Activated T-cell treated with anti-CD3 and anti-CD28 coated beads, Interleukin-2, amount 50 U/mL, for 1 hour (primary cell): ENCODE data around the gene NSG2.
"Not testable (repeated sequence)": the region's sequence is repeated elsewhere in the genome, so short reads cannot be mapped to it uniquely, and the experiment has no call there.

ENCODE experiments used
- DNase-seq: peaks from one replicate; pipeline ENCODE4 v3.0.0-alpha.2; 2020

The NSG2 gene

GRCh38 chr5:174106997-174107655, 61.6 kb downstream of the NSG2 start:
- DNase-seq, result no peak

DNA sequence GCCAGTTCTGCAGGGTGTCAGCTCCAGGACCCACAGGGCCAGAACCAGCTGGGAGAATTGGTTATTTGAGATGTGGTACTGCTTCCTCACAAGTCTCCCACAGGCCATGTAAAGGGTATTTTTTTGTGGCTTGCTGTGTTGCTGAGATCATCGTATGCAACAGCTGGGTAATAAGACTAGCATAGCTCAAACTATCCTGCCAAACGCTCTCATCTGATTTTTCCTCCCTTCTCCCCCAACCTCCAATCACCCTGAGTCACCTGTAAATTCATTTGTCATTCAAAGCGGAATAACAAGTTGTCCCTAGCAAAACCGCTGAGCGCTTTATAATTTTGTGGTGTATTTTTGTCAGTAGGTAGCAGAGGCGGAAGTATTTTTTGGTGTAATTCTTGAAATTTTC, 63.2 kb downstream of the NSG2 start:
- DNase-seq, result no peak

- no peak for DNase-seq
These were observed 64.3 kb downstream of the NSG2 start for GRCh38 chr5:174109698-174110260.

DNA sequence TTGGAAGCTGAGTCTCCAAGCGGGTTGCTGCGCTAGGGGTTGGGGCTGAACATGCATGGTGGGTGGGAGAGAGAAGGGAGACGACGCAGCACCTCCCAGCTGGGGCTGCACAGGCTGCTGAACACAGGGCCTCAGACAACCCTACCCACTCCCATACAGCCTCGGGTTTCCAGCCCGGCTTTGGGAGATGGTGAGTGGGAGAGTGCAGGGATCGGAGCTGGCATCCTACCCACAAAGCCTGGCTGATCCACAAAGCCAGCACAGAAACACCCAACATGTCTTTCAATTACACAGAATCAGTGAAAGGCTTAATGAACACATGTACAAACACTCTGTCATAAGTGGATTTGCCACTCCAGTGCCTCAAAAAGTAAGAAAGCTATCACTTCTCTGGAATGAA, 64.8 kb downstream of the NSG2 start:
- no peak for DNase-seq

DNA sequence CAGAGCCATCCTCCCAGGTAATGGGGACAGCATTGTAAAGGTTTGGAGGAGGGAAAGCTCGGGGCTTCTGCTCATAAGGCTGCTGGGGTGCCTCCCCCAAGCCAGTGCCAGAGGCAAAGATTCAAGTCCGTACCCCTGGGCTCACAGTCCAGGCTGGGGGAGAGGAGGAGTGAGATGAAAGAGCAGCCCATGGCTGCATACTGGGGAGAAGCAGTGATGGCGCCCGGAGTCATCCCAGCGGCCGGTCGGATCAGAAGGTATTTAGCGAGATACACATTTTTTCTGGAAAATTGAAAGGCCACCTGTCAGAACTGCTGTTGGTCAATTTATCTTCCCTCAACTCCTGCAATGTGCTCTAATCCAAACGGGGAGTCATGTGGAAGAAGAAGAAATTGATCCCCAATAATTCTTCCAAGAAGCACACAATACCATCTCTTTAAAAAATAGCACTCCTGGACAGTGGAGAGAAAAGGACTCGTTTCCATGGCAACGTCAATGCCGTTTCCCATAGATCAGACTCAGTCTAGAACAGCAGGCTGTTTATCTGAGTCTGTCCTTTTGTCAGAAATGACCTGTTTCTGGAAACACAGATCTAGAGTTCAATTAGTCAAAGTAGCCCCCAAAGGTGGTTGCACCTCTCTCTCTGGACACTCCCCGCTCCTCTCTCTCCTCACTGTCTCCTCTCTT, 65.9 kb downstream of the NSG2 start:
- DNase-seq, result no peak

- no peak for DNase-seq
These were observed 69.7 kb downstream of the NSG2 start for GRCh38 chr5:174115226-174115625.

DNA sequence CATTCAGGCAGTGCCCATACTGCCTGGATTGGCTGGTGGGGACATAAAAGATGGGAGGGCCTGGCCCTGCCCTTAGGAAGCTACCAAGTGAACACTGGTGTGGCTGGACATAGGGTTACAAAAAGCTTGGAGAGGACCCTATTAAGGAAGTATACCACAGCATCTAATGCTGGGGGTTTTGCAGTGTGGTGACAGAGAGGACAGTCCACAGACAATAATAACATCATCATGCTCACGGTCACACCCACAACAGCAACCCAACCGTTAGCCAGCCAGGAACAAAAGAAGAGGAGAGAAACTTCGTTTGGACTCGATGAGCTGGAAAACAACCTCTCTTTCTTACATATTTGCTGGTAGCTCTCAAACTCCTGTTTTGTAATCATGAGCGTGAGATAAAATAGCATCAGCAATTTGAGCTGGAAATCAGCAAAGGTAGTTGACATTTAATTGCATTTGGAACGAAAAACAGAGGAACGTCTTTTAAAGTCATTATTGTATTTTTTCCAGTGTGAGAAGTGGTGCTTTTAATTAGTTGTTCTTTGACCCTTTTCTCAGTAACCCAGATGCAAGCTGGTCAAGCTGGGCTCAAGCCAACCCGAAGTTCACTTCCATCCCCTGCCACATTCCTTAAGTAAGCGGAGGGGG, 73.4 kb downstream of the NSG2 start:
- DNase-seq, result no peak

DNA sequence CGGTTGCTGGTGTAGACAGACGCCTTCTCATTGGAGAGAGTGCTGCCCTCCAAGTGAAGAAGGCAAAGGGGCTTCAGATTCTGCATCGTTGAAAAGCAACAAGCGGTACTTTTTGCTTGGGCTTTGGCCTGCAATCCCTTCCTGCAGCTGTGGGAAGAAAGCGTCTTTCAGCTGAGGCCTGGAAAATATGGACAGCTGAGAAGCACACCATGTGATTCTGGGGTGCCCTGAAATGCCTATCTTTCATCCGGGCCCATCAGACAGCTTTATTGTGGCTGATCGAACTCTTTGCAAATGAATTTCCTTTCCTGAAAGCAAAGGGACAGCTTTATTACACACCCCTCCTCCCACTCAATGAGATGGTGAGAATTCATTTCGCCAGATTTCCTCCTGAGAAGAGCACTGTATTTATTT, 74.0 kb downstream of the NSG2 start:
- no peak for DNase-seq

- no peak for DNase-seq
These were observed 75.0 kb downstream of the NSG2 start for GRCh38 chr5:174120401-174121005.

DNA sequence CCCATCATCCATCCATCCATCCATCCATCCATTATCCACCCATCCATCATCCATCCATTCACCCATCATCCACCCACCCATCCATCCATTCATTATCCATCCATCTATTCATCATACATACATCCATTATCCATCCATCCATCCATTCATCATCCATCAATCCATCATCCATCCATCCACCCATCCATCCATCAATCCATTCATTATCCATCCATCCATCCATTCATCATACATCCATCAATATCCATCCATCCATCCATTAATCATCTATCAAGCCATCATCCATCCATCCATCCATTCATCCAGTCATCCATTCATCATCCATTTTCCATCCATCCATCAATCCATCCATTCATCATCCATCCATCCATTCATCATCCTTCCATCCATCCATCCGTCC, 89.0 kb downstream of the NSG2 start:
- no peak for DNase-seq

DNA sequence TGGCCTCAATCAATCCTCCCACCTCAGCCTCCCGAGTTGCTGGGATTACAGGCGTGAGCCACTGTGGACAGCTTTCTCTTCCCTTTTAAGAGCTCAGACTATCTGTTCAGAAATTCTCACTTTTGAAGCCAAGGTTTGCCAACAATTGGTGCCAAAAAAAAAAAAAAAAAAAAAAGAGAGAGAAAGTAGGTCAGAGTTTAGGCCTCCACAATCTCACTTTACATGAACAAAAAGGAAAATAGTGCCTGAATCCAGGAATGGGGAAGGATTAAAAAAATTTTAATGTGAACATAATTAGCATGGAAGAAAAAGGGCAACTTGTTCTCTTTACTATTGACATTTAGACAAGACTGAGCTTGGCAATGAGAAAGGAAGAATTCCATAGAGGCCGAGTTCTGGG, 94.1 kb downstream of the NSG2 start:
- no peak for DNase-seq

- no peak for DNase-seq
These were observed 95.0 kb downstream of the NSG2 start for GRCh38 chr5:174140452-174141020.

DNA sequence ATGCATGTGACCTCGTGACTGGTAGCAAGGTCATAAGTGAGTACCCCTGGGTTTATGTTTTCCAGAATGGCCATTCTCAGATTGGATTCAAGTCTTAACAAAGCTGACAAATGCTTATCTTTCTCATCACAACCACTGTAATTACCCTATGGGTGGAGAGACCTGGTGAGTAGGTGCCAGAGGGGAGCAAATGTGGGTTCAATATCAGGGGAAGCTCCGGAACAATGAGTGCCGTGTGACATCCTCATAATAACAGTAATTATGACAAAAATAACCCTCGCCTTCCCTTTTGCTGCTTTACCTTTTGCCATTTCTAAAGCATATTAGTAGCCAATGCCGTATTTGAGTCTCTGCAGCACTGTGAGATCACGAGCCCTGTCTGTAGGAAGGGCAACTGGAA, 95.9 kb downstream of the NSG2 start:
- no peak for DNase-seq

- no peak for DNase-seq
These were observed 99.6 kb downstream of the NSG2 start for GRCh38 chr5:174145091-174145490.

GRCh38 chr5:174145821-174146220, 100.3 kb downstream of the NSG2 start:
- DNase-seq, result no peak

GRCh38 chr5:174146556-174146955, 101.0 kb downstream of the NSG2 start:
- DNase-seq, result no peak

DNA sequence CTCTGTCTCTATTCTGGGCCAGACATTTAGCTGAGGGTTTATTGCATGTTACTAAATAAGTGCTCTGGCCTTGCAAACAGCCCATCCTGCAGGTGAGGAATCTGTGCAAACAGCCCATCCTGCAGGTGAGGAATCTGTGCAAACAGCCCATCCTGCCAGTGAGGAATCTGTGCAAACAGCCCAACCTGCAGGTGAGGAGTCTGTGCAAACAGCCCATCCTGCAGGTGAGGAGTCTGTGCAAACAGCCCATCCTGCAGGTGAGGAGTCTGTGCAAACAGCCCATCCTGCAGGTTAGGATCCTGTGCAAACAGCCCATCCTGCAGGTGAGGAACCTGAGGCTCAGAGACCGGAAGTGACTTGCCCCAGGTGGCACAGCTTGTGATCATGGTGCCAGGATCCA, 101.5 kb downstream of the NSG2 start:
- DNase-seq, result not testable (repeated sequence)

DNA sequence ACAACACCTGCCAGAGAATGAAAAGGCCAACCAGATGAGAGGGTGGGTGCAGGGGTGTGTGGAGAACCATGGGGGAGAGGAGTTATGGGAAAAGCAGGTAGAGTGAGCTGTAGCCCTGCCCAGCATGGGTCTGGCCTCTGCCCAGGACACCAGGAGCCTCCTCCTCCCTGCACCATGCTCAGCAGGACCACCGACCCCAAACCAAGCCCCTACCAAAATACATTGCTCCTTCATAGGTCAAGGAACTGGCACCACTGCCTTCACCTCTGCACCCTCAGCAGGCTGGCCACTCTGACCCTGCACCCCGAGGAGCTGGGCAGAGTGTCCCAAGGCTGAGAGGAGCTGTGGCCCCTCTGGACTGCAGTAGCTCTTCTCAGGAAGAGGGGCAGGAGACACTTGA, 102.0 kb downstream of the NSG2 start:
- DNase-seq, result no peak

DNA sequence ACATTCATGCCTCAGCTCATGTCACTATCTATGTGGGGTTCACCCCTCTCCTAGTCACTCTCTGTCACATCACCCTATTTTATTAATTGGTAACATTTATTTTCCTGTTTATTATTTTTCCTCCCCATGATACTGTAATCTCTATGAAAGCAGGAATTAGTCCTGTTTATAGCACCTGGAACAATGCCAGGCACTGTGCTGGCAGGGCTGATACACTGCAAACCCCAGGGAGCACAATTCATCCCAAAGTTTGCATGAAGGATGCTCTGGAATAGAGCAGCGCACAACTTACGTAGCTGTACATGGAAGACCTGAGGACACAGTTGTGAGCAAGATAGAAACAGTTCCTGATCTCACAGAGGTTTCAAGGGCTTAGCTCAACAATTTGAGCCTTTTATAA, 103.2 kb downstream of the NSG2 start:
- no peak for DNase-seq

DNA sequence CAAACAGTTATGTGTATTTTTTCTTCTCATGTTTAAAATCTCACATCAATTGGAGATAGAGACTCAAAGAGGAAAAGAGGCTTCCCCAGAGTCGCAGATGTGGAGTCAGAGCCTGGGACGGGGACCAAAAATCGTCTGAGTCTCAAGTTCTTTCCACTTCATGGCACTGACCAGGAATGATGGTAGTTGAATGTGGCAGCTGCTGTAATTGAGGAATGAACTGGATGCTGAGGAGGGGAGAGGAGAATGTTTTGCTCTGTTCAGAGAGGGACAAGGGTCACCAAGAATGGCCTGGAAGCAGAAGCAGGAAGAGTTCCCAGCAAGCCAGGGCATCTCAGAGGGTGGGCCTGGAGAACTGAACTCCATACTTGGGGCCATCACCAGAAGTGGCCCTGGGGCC, 103.9 kb downstream of the NSG2 start:
- no peak for DNase-seq

GRCh38 chr5:174149989-174150388, 104.5 kb downstream of the NSG2 start:
- no peak for DNase-seq

DNA sequence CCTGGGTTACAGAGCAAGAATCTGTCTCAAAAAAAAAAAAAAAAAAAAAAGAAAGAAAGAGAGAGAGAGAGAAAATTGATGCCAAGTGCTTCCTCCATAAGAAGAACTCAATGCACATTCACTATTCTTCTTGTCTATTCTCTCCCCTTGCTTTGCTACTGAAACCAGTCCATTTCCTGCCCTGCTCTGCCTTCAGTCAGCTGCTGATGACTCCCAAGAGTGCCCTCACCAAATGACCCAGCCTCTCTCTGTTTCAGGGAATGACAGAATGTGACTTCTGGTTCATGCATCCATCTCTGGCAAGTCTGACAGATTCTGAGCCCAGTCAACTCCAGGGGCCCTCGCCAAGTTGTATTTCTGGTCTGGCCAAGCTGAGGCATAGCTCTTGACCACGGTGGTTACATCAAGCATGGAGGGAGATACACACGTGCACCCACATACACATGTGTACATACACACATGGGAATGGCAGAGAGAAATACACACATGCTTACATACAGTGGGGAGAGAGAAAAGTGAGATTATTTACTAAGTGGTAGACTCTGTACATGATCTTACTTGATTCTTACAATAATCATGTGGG, 106.2 kb downstream of the NSG2 start:
- no peak for DNase-seq

GRCh38 chr5:174154559-174154958, 109.1 kb downstream of the NSG2 start:
- DNase-seq, result no peak
